ENCODE data around the gene TLR6.
"Not testable (repeated sequence)": the region's sequence is repeated elsewhere in the genome, so short reads cannot be mapped to it uniquely, and the experiment has no call there.

Gene TLR6

DNA sequence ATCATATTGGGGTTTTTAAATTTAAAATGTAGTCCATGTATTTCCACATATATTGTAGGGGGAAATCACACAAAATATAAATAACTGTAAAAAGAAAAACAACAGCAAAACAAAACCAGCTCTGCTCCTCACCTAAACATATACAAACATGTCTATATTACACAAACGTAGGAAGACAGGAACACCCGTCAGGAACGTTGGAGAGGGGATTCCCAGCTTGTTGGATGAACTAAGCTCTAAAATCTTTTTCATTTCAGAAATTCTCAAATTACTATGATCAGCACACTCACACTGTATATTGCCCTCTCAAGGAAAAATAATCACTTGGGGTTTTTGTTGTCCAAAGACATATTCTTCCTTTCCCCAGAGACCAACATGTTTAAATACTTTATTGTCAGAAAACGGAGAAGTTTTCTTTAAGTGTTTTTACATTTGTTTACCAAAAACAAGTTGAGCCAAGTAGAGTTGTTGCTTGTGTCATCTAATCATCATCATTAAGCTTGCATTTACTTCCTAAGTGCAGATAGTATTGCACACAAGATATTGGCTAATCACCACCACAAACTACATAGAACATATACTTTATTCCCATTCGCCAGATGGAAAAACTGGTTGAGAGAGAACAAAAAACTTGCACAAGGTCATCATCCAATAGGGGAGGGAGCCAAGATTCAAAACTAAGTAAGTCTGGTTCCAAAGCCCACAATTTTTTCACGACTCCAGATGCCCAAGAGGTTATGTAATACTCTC, 71.4 kb downstream of the TLR6 start:
- no peak for DNase-seq (ENCODE audit: low read depth)

DNA sequence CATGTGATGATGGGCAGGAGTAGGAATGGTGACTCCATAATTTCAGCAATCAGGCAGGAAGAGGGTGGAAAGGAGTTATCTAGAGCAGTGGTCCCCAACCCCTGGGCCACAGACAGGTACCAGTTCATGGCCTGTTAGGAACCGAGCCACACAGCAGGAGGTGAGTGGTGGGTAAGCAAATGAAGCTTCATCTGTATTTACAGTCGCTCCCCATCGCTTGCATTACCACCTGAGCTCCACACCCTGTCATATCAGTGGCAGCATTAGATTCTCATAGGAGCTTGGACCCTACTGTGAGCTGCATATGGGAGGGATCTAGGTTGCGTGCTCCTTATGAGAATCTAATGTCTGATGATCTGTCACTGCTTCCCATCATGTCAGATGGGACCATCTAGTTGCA, 72.5 kb downstream of the TLR6 start:
- no peak for DNase-seq (ENCODE audit: low read depth)

DNA sequence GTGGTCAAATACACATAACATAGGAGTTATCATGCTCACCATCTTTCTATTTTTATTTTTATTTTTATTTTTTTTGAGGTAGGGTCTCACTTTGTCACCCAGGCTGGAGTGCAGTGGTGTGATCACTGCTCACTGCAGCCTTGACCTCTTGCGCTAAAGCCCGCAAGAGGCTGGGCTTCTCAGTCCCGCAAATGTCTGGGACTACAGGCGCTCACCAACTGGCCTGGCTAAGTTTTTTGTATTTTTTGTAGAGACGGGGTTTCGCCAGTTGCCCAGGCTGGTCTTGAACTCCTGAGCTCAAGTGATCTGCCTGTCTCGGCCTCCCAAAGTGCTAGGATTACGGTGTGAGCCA, 73.5 kb downstream of the TLR6 start:
- no peak for DNase-seq (ENCODE audit: low read depth)

DNA sequence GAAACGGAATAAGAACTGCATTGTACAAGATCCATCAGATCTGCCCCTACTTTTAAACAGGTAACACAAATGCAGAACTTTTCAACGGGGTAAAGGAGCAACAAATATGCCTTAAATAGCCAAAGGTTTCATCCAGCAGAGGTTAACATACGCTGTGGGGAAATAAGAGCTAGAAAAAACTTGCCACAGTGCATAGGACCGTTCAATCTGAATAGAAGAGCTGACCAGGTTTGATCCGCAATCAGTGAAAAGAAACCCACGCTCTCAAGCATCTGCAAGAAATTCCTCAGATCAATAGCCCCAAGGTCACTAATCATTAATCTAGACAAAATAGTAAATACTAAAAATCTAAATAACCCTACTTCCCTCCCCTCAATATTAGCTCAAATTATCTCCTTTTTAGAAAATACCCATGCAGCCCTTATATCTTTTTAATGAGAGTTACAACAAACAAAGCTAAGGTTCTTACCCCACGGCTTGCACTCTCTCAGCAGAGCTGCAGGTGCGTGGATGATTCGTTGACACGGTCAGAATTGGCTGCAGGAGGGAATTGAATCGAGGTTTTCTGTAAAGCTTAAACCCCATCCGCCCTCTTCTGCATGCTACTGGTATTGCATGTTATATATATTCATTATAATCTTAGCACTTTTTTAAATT, 74.0 kb downstream of the TLR6 start, which contains the start of gene TLR10:
Gene TLR10, minus strand, starts transcription at position 539 of the 657 bp plus-strand sequence. CDS start 7,400 bp downstream, outside the sequence.
- no peak for DNase-seq (ENCODE audit: low read depth)

DNA sequence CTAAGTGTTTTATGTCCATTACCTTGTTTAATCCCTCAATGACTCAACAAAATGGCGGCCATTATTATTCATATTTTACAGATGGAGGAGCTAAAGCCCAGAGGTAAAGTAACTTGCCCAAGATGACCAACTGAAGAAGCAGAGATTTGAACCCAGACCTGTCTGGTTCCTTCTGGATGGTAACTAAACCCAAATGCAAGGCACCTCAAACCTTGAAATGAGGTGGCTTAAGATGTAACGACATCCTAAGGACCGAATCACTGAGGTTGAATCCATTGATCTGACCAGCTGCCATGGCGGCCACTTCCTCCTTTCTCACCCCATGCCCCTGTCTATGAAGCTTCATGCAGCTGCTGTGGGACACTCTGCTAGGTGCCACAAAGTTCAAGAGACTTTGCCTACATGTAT, 74.8 kb downstream of the TLR6 start:
- DNase-seq (ENCODE audit: low read depth) = no peak

DNA sequence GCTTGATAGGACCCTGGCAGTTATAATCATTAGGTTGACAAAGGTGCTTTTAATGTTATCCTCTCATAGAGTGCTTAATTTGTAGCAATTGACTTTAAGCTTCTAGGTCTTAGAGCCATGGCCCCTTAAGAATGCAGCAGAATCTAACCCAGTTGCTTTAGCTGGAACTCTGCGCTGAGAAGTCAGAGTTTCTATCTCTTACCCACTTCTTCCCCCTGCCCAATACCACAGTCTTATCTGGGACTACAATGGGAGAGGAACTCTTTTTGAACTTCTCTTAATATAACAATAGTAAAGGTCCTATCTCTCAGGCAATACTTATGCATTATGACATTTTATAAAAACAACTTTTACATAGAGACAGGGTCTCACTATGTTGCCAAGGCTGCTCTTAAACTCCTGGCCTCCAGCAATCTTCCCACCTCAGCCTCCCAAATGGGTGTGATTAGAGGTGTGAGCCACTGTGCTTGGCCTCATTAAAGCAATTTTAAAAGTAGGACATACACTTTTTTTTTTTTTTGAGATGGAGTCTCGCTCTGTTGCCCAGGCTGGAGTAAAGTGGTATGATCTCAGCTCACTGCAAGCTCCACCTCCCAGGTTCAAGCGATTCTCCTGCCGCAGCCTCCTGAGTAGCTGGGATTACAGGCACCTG, 75.7 kb downstream of the TLR6 start:
- DNase-seq (ENCODE audit: low read depth) = no peak

DNA sequence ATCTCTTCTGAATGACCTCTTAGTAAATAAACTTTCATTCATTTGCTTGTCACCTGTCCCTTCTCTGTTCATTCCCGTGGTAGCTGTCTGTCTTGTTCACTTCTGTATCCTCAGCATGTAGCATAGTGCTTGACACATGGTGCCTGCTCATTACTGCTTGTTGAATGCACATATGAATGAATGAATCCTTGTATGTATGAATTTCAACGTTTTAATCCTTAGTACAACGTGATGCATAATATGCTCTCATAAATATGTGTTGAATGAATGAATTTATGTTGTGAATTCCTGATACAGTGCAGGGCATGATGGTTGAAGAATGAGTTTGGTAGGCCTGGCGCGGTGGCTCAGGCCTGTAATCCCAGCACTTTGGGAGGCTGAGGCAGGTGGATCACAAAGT, 76.8 kb downstream of the TLR6 start:
- DNase-seq (ENCODE audit: low read depth) = no peak

DNA sequence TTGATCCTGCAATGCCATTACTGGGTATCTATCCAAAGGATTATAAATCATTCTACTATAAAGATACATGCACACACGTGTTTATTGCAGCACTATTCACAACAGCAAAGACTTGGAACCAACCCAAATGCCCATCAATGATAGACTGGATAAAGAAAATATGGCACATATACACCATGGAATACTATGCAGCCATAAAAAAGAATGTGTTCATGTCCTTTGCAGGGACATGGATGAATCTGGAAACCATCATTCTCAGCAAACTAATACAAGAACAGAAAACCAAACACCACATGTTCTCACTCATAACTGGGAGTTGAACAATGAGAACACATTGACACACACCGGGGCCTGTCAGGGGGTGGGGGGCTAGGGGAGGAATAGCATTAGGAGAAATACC, 78.7 kb downstream of the TLR6 start:
- DNase-seq (ENCODE audit: low read depth) = not testable (repeated sequence)

DNA sequence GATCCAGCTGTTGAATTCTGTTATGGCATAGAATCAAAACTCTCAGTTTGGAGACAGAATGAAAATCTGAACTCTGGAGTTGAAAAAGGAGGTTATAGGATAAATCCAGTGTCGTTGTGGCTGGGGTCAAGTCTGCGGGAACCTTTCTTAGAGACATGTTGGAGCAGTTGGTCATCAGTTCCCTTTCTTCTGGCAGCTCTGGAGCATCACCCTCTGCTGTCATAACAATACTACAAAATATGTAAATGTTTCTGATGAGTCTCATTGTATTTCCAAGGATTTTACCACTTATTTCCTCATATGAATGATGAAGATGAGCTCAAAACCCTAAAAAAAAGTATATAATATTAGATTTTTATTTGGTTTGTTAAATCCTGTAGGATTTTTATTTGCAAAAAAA, 81.3 kb downstream of the TLR6 start:
- DNase-seq (ENCODE audit: low read depth) = no peak

DNA sequence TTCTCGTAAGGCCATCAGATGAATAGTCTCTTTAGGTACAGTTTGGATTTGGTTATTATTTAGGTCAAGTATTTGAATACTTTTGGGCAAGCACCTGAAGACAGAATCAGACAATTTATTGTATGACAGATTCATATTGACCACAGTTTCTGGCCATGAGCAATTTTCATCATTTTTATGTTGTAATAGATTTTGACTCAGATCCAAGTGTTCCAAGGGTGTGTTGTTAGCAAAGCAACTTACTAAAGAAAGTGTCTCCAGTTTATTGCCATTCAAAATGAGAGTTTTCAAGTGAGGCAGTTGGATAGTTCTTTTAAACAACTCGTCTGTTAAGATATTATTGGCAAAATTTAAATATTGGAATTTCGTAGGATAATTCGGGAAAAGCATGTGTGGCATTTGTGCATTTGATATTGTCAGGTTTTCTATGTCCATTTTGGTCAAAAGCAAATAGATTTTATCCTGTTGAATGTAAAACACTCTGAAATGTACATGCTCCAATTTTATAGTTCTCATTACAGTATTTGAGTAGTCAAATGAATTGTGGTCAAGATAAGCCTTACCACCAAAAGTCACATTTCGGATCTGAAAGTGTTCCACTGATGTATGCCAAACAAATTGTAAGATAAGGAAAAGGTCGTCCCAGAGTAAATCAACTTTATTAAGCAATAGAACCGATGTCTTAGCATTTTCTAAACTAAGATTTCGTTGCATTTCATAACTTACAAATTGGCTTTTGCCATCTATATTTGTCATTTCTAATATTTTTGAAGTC, 82.2 kb downstream of the TLR6 start:
- no peak for DNase-seq (ENCODE audit: low read depth)
